Left ventricle myocardium inferior (tissue), 1 donor: ENCODE results near the gene KLHL28. TPM values are rescaled to one million over a fixed set of nuclear protein-coding genes. Genes with fewer than 3 reads are reported as not detected.

Experiments
- DNase-seq: peaks from one replicate; pipeline ENCODE4 v3.0.0-alpha.2; 2020
- H3K27ac ChIP-seq: fragments of 200-600 bp; replicated peaks from 2 replicates; pipeline ENCODE4 v1.8.0; 2021
- H3K27me3 ChIP-seq: fragments of 200-600 bp; 2 replicates; pipeline ENCODE4 v1.8.0; 2021; ENCODE audit warnings: low read depth
- H3K36me3 ChIP-seq: fragments of 200-600 bp; 2 replicates; pipeline ENCODE4 v1.8.0; 2021
- H3K4me1 ChIP-seq: fragments of 200-600 bp; 2 replicates; pipeline ENCODE4 v1.8.0; 2021
- H3K4me3 ChIP-seq: fragments of 200-600 bp; 2 replicates; pipeline ENCODE4 v1.8.0; 2021; ENCODE audit warnings: mild to moderate bottlenecking, moderate library complexity
- H3K9me3 ChIP-seq: fragments of 200-600 bp; replicated peaks from 2 replicates; pipeline ENCODE4 v1.8.0; 2021
- CTCF ChIP-seq: fragments of 200-600 bp; IDR thresholded peaks from 2 replicates; pipeline ENCODE4 v1.8.0; 2021; ENCODE audit warnings: antibody characterized with exemption, mild to moderate bottlenecking, borderline replicate concordance
- intact Hi-C: fragments of 100-400 bp; cut with micrococcal nuclease; formaldehyde crosslinking; loops from one replicate; pipeline ENCODE4 v1.11.0; 2022
- total RNA-seq: library from RNA; stranded (reverse); fragmentation: NEBNext Ultra II Directional; extraction: Animal tissue kit (Norgen Biotek cat#: 25700); gene quantifications from one replicate; pipeline ENCODE4 v1.2.1, GENCODE V29; 2021
- donor health status: DM: no; HTN: yes; CAD: no; lungs with severe emphysema.

The KLHL28 gene
- total RNA-seq, 1 donor from 2014 or later: 10.0 TPM

- Histone ChIP-seq H3K4me3 (no peak overlapping the region), H3K27ac (no peak overlapping the region), H3K36me3 (peaks cover 8% of the 10 kb centered on the region), H3K4me1 (peaks cover 24% of the 10 kb centered on the region), H3K27me3 (no peaks in the 10 kb centered on the region), H3K9me3 (peaks cover 1% of the 10 kb centered on the region)
- TF ChIP-seq CTCF: no peak
- intact Hi-C loops: no loop called here
- no peak for DNase-seq
Observed at GRCh38 chr14:44952391-44953110, 9.2 kb downstream of the KLHL28 start.

- Histone ChIP-seq H3K4me3 (no peak overlapping the region), H3K36me3 (peaks cover 18% of the 10 kb centered on the region), H3K9me3 (peaks cover 10% of the 10 kb centered on the region), H3K27ac (no peak overlapping the region), H3K4me1 (peaks cover 21% of the 10 kb centered on the region), H3K27me3 (no peaks in the 10 kb centered on the region)
- no peak for TF ChIP-seq CTCF
- intact Hi-C loops: no loop called here
- no peak for DNase-seq
Observed at GRCh38 chr14:44951051-44951450, 10.7 kb downstream of the KLHL28 start.

DNA sequence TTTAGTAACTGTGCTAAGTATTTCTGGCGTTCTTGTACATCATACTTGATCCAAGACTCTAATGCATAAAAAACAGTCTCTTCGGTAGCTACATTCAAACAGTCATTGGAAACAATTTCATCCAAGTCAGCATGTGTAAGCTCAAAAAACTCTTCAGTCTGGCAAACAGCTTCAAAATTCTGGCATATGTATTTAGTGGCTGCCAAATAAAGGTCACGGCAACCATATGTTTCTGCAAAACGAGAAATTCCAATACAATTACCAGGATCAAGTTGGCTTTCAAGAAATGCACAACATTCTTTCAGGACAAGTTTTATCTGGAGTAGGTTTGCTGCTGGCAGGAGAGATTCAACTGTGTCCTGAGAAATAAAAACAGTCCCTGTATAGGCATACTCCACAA lies 16.5 kb downstream of the KLHL28 start:
- no peak for DNase-seq
- peaks cover 3% of the 10 kb centered on the region for H3K4me1 ChIP-seq
- H3K27ac ChIP-seq: no peak overlapping the region
- TF ChIP-seq CTCF: no peak
- H3K36me3 ChIP-seq: peaks cover 51% of the 10 kb centered on the region
- no peaks in the 10 kb centered on the region for H3K27me3 ChIP-seq
- no peak overlapping the region for H3K4me3 ChIP-seq
- H3K9me3 ChIP-seq: peaks cover 10% of the 10 kb centered on the region
- intact Hi-C loops: no loop called here

- H3K36me3 ChIP-seq: peaks cover 62% of the 10 kb centered on the region
- peaks cover 10% of the 10 kb centered on the region for H3K9me3 ChIP-seq
- no peak overlapping the region for H3K27ac ChIP-seq
- no peak for DNase-seq
- peaks cover 3% of the 10 kb centered on the region for H3K4me1 ChIP-seq
- TF ChIP-seq CTCF: no peak
- H3K27me3 ChIP-seq: no peaks in the 10 kb centered on the region
- H3K4me3 ChIP-seq: no peak overlapping the region
- intact Hi-C loops: no loop called here
Observed at GRCh38 chr14:44944107-44944506, 17.6 kb downstream of the KLHL28 start.

DNA sequence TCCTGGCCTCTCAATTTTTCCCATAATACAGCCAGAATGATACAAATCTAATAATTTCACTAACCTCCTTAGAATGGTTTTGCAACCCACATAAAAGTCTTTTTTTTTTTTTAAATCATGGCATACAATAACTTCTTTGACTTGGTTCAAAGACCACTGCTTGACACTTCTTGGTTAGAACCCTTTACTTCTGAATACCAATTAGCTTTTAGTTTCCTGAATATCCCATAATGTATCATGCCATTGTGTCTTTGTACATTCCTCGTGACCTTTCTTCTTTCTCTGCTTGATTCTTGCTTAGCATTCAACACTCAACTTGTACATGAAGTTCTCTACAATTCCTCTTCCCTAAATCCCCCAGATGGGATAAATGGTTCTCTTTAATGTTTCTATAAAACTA lies 19.3 kb downstream of the KLHL28 start:
- peaks cover 7% of the 10 kb centered on the region for H3K9me3 ChIP-seq
- no peak overlapping the region for H3K27ac ChIP-seq
- peaks cover 68% of the 10 kb centered on the region for H3K36me3 ChIP-seq
- H3K4me3 ChIP-seq: no peak overlapping the region
- H3K27me3 ChIP-seq: no peaks in the 10 kb centered on the region
- intact Hi-C loops: no loop called here
- DNase-seq: no peak
- peaks cover 3% of the 10 kb centered on the region for H3K4me1 ChIP-seq
- TF ChIP-seq CTCF: no peak
